ENCODE data around the gene CERS6.

- TF ChIP-seq CTCF (IDR thresholded peaks at IDR 0.05): no peak
- no peak for TF ChIP-seq POLR2A (IDR thresholded peaks at IDR 0.05)
These were observed 141.0 kb downstream of the CERS6 start for GRCh38 chr2:168596881-168597655.
